Pancreas (tissue), 10 donors: ENCODE results near the gene PCDHB1. TPM values are rescaled to one million over a fixed set of nuclear protein-coding genes. Genes with fewer than 3 reads are reported as not detected.
"Not testable (repeated sequence)": the region's sequence is repeated elsewhere in the genome, so short reads cannot be mapped to it uniquely, and the experiment has no call there.

Source experiments
- ATAC-seq, 4 donors: fragments of 200-7000 bp; cut with Tn5 transposase; one replicate each; pipeline versions ENCODE4 v1.8.0 to v1.9.1; 2020; ENCODE audit warnings: mild to moderate bottlenecking in 4 of 4, moderate library complexity in 4 of 4
- DNase-seq, 6 donors: peaks; one replicate each; pipeline ENCODE4 v3.0.0-alpha.2; 2020
- FAIRE-seq: peaks from 2 replicates; lab custom pipeline; 2012; peaks lifted over from hg19 to GRCh38; lab: Jason Lieb, UNC
- H3K27ac ChIP-seq, 4 donors: fragments of 200-600 bp; sonication (generic); 1 replicate in 3 of 4; 2 replicates in 1 of 4; pipeline versions ENCODE4 v1.5.0 to v1.8.0; 2020
- H3K27me3 ChIP-seq, 4 donors: fragments of 200-600 bp; one replicate each; pipeline ENCODE4 v1.8.0; 2021
- H3K36me3 ChIP-seq, 3 donors: fragments of 200-600 bp; sonication (generic) in 1 of 3; one replicate each; pipeline versions ENCODE4 v1.5.0 to v1.8.0; 2020 to 2021
- H3K4me1 ChIP-seq, 3 donors: fragments of 200-600 bp; one replicate each; pipeline ENCODE4 v1.8.0; 2021
- H3K4me3 ChIP-seq, 4 donors: fragments of 200-600 bp; sonication (generic) in 2 of 4; one replicate each; pipeline versions ENCODE4 v1.5.0 to v1.8.0; 2020 to 2021
- H3K9me3 ChIP-seq, 4 donors: fragments of 200-600 bp; one replicate each; pipeline ENCODE4 v1.8.0; 2021
- WGBS, 2 donors: extraction: QIAGEN DNeasy Blood & Tissue Kit; methylation state at CpG; one replicate each; pipeline ENCODE4 v1.1.7; 2013; 5-methylcytosine and 5-hydroxymethylcytosine counted together
- intact Hi-C, 3 donors: fragments of 100-400 bp; cut with DNase I; formaldehyde crosslinking; loops; one replicate each; pipeline versions ENCODE4 v1.11.1 to v1.14.2; 2022
- polyA plus RNA-seq, 2 donors: library from polyadenylated mRNA; stranded (reverse); fragments of 200-250 nt; gene quantifications; one replicate each; pipeline ENCODE4 v1.2.3, GENCODE V29; 2013
- total RNA-seq, 6 donors: library from RNA; stranded (reverse); fragmentation: NEBNext Ultra II Directional in 4 of 6; extraction: Animal tissue kit (Norgen Biotek cat#: 25700) in 4 of 6; gene quantifications; one replicate each; pipeline versions ENCODE4 v1.2.1 to v1.2.4, GENCODE V29; 2021 to 2023
- TF ChIP-seq, protein P1 (sequence below), 4 donors: fragments of 200-600 bp; sonication (generic) in 3 of 4; IDR thresholded peaks; one replicate each; pipeline versions ENCODE4 v1.5.0 to v1.8.0; 2021; ENCODE audit warnings: antibody characterized with exemption in 4 of 4
- donor health status: healthy with polysubstance abuse.
- donor health status: DM: no; HTN: no; CAD: no; lungs with moderate emphysema.
- donor health status: DM: no; HTN: no; CAD: no.
- donor health status: control.
- donor health status: control.
- donor health status: Bipolar disorder and iron deficiency.
- donor health status: DM: yes; HTN: yes; CAD: no.
- donor health status: DM: no; HTN: no; CAD: no.
- donor health status: DM: no; HTN: no; CAD: no.
- donor health status: DM: yes; HTN: yes; CAD: no.

PCDHB1 gene
- total and polyA plus RNA-seq, 8 donors, result 0.02 to 0.35 (median 0.11) TPM

DNA sequence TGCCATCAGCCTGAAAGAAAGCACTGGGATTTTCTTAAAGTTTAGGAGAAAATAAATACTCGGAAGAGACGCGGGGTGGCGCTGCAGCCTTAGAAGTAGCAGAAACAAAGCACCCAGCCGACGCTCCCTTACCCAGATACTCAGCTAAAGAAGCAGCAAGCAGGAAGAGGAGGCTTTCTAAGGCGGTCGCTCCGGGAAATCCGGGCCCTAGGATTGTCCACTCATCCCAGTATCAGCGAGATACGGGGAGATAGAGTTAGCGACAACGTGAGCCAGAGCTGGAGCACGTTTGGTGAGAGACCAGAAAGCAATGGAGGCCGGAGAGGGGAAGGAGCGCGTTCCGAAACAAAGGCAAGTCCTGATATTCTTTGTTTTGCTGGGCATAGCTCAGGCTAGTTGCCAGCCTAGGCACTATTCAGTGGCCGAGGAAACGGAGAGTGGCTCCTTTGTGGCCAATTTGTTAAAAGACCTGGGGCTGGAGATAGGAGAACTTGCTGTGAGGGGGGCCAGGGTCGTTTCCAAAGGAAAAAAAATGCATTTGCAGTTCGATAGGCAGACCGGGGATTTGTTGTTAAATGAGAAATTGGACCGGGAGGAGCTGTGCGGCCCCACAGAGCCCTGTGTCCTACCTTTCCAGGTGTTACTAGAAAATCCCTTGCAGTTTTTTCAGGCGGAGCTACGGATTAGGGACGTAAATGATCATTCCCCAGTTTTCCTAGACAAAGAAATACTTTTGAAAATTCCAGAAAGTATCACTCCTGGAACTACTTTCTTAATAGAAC is 43.5 kb downstream of the PCDHB1 start, which contains the start of gene PCDHB2:
Gene PCDHB2 (plus strand): TSS at position 135 of the 782 bp plus-strand sequence. CDS start 176 bp downstream, at position 311.
- H3K4me3 ChIP-seq, result peak within 1 kb of the TSS in 1 of 4 donors; percentile 12
- 11 to 13% methylated on average over 29 of the region's 29 CpGs for WGBS, 2 donors
- FAIRE-seq, result no peak
- intact Hi-C loops, result no loop called here
- no peak for DNase-seq
- H3K9me3 ChIP-seq, result no peaks in the 10 kb centered on the region
- H3K36me3 ChIP-seq, result no peaks in the 10 kb centered on the region
- H3K27me3 ChIP-seq, result no peaks in the 10 kb centered on the region
- peak in 3 of 4 donors; percentile 41 to 83 (median 69) for ATAC-seq
- H3K4me1 ChIP-seq, result no peaks in the 10 kb centered on the region
- TF ChIP-seq, protein P1, sequence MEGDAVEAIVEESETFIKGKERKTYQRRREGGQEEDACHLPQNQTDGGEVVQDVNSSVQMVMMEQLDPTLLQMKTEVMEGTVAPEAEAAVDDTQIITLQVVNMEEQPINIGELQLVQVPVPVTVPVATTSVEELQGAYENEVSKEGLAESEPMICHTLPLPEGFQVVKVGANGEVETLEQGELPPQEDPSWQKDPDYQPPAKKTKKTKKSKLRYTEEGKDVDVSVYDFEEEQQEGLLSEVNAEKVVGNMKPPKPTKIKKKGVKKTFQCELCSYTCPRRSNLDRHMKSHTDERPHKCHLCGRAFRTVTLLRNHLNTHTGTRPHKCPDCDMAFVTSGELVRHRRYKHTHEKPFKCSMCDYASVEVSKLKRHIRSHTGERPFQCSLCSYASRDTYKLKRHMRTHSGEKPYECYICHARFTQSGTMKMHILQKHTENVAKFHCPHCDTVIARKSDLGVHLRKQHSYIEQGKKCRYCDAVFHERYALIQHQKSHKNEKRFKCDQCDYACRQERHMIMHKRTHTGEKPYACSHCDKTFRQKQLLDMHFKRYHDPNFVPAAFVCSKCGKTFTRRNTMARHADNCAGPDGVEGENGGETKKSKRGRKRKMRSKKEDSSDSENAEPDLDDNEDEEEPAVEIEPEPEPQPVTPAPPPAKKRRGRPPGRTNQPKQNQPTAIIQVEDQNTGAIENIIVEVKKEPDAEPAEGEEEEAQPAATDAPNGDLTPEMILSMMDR (IDR thresholded peaks at IDR 0.05), result no peak
- no peak within 1 kb of the TSS for H3K27ac ChIP-seq

DNA sequence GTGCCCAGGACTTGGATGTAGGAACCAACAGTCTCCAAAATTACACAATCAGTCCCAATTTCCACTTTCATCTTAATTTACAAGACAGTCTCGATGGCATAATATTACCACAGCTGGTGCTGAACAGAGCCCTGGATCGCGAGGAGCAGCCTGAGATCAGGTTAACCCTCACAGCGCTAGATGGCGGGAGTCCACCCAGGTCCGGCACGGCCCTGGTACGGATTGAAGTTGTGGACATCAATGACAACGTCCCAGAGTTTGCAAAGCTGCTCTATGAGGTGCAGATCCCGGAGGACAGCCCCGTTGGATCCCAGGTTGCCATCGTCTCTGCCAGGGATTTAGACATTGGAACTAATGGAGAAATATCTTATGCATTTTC is 44.1 kb downstream of the PCDHB1 start:
- ATAC-seq (no peak), DNase-seq (no peak), FAIRE-seq (no peak)
- Histone ChIP-seq H3K27ac (no peak overlapping the region), H3K9me3 (no peaks in the 10 kb centered on the region), H3K4me3 (peak overlapping the region in 1 of 4 donors; percentile 12), H3K36me3 (no peaks in the 10 kb centered on the region), H3K4me1 (no peaks in the 10 kb centered on the region), H3K27me3 (no peaks in the 10 kb centered on the region)
- intact Hi-C loops, result no loop called here
- 31 to 41% methylated on average over 12 of the region's 12 CpGs for WGBS, 2 donors
- TF ChIP-seq, protein P1 (IDR thresholded peaks at IDR 0.05), result no peak

DNA sequence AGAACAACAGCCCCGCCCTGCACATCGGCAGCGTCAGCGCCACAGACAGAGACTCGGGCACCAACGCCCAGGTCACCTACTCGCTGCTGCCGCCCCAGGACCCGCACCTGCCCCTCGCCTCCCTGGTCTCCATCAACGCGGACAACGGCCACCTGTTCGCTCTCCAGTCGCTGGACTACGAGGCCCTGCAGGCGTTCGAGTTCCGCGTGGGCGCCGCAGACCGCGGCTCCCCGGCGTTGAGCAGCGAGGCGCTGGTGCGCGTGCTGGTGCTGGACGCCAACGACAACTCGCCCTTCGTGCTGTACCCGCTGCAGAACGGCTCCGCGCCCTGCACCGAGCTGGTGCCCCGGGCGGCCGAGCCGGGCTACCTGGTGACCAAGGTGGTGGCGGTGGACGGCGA is 45.0 kb downstream of the PCDHB1 start:
- H3K4me1 ChIP-seq, H3K36me3 ChIP-seq, intact Hi-C loops, H3K27me3 ChIP-seq, H3K27ac ChIP-seq, ATAC-seq, H3K9me3 ChIP-seq, FAIRE-seq, DNase-seq, H3K4me3 ChIP-seq: not testable (repeated sequence)
- 31 to 32% methylated on average over 25 to 30 of the region's 46 CpGs for WGBS, 2 donors

DNA sequence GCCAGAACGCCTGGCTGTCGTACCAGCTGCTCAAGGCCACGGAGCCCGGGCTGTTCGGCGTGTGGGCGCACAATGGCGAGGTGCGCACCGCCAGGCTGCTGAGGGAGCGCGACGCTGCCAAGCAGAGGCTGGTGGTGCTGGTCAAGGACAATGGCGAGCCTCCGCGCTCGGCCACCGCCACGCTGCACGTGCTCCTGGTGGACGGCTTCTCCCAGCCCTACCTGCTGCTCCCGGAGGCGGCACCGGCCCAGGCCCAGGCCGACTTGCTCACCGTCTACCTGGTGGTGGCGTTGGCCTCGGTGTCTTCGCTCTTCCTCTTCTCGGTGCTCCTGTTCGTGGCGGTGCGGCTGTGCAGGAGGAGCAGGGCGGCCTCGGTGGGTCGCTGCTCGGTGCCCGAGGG is 45.4 kb downstream of the PCDHB1 start:
- 22 to 23% methylated on average over 15 to 34 of the region's 38 CpGs for WGBS, 2 donors
- intact Hi-C loops, DNase-seq, H3K27me3 ChIP-seq, H3K9me3 ChIP-seq, FAIRE-seq, H3K4me1 ChIP-seq, H3K4me3 ChIP-seq, H3K36me3 ChIP-seq, H3K27ac ChIP-seq, ATAC-seq: not testable (repeated sequence)

DNA sequence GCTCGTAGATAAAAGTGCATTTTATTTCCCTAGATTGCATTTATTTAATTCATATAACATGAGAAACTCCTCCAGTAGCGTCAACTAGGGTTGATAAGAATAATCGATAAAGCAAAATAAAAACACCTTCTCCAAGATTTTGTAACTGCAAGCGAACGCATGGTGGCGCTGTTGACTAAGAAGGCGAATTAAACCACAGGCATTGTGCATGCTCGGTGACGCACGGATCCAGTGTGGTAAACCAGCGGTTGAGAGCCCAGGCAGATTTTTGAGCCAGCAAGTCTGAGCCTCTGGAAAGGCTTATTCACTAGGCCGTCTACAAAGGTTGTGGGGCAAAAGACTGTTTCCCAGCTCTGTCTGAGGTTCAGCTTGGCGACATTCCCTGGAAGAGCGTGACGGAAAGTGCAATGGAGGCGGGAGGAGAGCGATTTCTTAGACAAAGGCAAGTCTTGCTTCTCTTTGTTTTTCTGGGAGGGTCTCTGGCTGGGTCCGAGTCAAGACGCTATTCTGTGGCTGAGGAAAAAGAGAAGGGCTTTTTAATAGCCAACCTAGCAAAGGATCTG is 49.1 kb downstream of the PCDHB1 start, which contains the start of gene PCDHB3:
Gene PCDHB3 (plus strand): TSS at position 231 of the 563 bp plus-strand sequence. CDS start 177 bp downstream, at position 408.
- Histone ChIP-seq H3K27ac (no peak within 1 kb of the TSS), H3K4me1 (no peaks in the 10 kb centered on the region), H3K27me3 (no peaks in the 10 kb centered on the region), H3K36me3 (no peaks in the 10 kb centered on the region), H3K4me3 (peak within 1 kb of the TSS in 2 of 4 donors; percentile 5 to 26), H3K9me3 (no peaks in the 10 kb centered on the region)
- intact Hi-C loops, result no loop called here
- no peak for FAIRE-seq
- ATAC-seq, result peak; percentile 53 to 85 (median 72)
- peak in 2 of 6 donors; percentile 34 to 52 for DNase-seq
- WGBS, 2 donors, result 14 to 22% methylated on average over 19 of the region's 19 CpGs
- TF ChIP-seq, protein P1 (IDR thresholded peaks at IDR 0.05), result no peak
